GM21717 (cell line): ENCODE results near the gene DSC1.
"Not testable (repeated sequence)": the region's sequence is repeated elsewhere in the genome, so short reads cannot be mapped to it uniquely, and the experiment has no call there.

Experiments used
- ATAC-seq: cut with Tn5 transposase; IDR thresholded peaks from one replicate; pipeline ENCODE4 v1.9.1; 2021; ENCODE audit warnings: mild to moderate bottlenecking, moderate library complexity; ENCODE audit not compliant: unreplicated experiment

DSC1 gene

GRCh38 chr18:31162825-31163435 is at the start of gene DSC1:
Gene DSC1, minus strand, starts transcription at chr18:31162856. Its CDS starts 262 bp downstream, at chr18:31162594.
- no peak for ATAC-seq

- no peak for ATAC-seq
Observed at GRCh38 chr18:31211047-31211446, 48.4 kb upstream of the DSC1 start.

GRCh38 chr18:31209041-31209440 is 46.4 kb upstream of the DSC1 start:
- ATAC-seq = no peak

GRCh38 chr18:31207391-31207790 is 44.7 kb upstream of the DSC1 start:
- no peak for ATAC-seq

- ATAC-seq = peak; percentile 86
Observed at GRCh38 chr18:31206787-31207381, 44.2 kb upstream of the DSC1 start.

- ATAC-seq = no peak
Observed at GRCh38 chr18:31206071-31206470, 43.4 kb upstream of the DSC1 start.

- ATAC-seq = no peak
Observed at GRCh38 chr18:31205273-31205672, 42.6 kb upstream of the DSC1 start.

GRCh38 chr18:31204833-31205232 is 42.2 kb upstream of the DSC1 start:
- ATAC-seq = no peak

GRCh38 chr18:31204166-31204565 is 41.5 kb upstream of the DSC1 start:
- no peak for ATAC-seq

- no peak for ATAC-seq
Observed at GRCh38 chr18:31203794-31204148, 41.1 kb upstream of the DSC1 start.

GRCh38 chr18:31203096-31203793 is 40.6 kb upstream of the DSC1 start:
- no peak for ATAC-seq

GRCh38 chr18:31199190-31199769 is 36.6 kb upstream of the DSC1 start:
- ATAC-seq = no peak

- ATAC-seq = no peak
Observed at GRCh38 chr18:31197676-31198075, 35.0 kb upstream of the DSC1 start.

GRCh38 chr18:31195063-31195462 is 32.4 kb upstream of the DSC1 start:
- ATAC-seq = no peak

GRCh38 chr18:31192086-31192776 is 29.6 kb upstream of the DSC1 start:
- ATAC-seq = no peak

- ATAC-seq = no peak
Observed at GRCh38 chr18:31190919-31191318, 28.3 kb upstream of the DSC1 start.

- ATAC-seq = no peak
Observed at GRCh38 chr18:31189757-31190156, 27.1 kb upstream of the DSC1 start.

GRCh38 chr18:31185186-31185950 is 22.7 kb upstream of the DSC1 start:
- ATAC-seq = no peak

GRCh38 chr18:31183302-31183701 is 20.6 kb upstream of the DSC1 start:
- ATAC-seq = no peak

- not testable (repeated sequence) for ATAC-seq
Observed at GRCh38 chr18:31177369-31177768, 14.7 kb upstream of the DSC1 start.

GRCh38 chr18:31176531-31176930 is 13.9 kb upstream of the DSC1 start:
- ATAC-seq = no peak
